Measurements from ENCODE around the gene JMJD7. TPM values are rescaled to one million over a fixed set of nuclear protein-coding genes. Genes with fewer than 3 reads are reported as not detected.

Gene JMJD7
- total RNA-seq, 1 experiment from 2014 or later, result 13.2 TPM

DNA sequence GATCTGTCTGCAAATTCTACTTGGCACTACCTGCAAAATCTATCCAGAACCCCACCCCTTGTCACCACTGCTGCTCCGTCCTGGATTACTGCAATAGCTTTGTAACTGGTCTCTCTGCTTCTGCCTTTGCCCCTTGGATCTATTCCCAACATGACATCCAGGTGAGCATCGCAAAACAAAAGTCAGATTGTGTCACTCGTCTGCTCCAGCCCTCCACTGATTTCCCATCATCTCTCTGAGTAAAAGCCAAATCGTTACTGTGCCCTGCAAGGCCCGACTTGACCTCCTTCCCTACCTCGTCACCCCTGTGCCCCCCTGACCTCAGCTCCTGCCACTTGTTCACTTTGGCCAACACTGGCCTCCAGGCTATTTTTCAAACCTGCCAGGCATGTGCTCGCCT lies 56.6 kb downstream of the JMJD7 start:
- ATAC-seq (no peak), DNase-seq (ENCODE audit: low read depth, low spot score) (no peak)
- in situ Hi-C loops (cut with HindIII; ENCODE audit: low pct_unique_long_range_greater_than_20kb, low sequenced_read_pairs) (no loop called here), intact Hi-C loops (cut with micrococcal nuclease; ENCODE audit: unreplicated experiment) (no loop called here)
- Histone ChIP-seq H3K36me3 (ENCODE audit: control insufficient read depth, insufficient read depth, low read length) (no peaks in the 10 kb centered on the region), H3K27ac (ENCODE audit: low read length) (no peak overlapping the region), H3K9me3 (ENCODE audit: control insufficient read depth, insufficient read depth, low read depth, low read length) (no peaks in the 10 kb centered on the region), H3K27me3 (ENCODE audit: control insufficient read depth, insufficient read depth, low read length) (no peaks in the 10 kb centered on the region), H3K4me3 (ENCODE audit: low read depth in 2 of 2, low read length in 2 of 2) (no peak overlapping the region), H3K4me1 (ENCODE audit: control insufficient read depth, insufficient read depth, low read length) (no peaks in the 10 kb centered on the region)
- no TSS peak for BruUV-seq (replicated peaks)
- ChIA-PET CTCF (no interaction called here), POLR2A (no interaction called here)
- TF ChIP-seq POLR2AphosphoS5 (IDR thresholded peaks at IDR 0.05; ENCODE audit: low read depth, low read length) (no peak), TCF7L2 (IDR thresholded peaks at IDR 0.05; ENCODE audit: low read depth, low read length) (no peak), SIN3A (IDR thresholded peaks at IDR 0.05; ENCODE audit: borderline replicate concordance, insufficient read depth, low read depth, low read length) (no peak)
- TF ChIP-seq, protein P1, sequence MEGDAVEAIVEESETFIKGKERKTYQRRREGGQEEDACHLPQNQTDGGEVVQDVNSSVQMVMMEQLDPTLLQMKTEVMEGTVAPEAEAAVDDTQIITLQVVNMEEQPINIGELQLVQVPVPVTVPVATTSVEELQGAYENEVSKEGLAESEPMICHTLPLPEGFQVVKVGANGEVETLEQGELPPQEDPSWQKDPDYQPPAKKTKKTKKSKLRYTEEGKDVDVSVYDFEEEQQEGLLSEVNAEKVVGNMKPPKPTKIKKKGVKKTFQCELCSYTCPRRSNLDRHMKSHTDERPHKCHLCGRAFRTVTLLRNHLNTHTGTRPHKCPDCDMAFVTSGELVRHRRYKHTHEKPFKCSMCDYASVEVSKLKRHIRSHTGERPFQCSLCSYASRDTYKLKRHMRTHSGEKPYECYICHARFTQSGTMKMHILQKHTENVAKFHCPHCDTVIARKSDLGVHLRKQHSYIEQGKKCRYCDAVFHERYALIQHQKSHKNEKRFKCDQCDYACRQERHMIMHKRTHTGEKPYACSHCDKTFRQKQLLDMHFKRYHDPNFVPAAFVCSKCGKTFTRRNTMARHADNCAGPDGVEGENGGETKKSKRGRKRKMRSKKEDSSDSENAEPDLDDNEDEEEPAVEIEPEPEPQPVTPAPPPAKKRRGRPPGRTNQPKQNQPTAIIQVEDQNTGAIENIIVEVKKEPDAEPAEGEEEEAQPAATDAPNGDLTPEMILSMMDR (IDR thresholded peaks at IDR 0.05), result no peak
- TF ChIP-seq, protein P2, sequence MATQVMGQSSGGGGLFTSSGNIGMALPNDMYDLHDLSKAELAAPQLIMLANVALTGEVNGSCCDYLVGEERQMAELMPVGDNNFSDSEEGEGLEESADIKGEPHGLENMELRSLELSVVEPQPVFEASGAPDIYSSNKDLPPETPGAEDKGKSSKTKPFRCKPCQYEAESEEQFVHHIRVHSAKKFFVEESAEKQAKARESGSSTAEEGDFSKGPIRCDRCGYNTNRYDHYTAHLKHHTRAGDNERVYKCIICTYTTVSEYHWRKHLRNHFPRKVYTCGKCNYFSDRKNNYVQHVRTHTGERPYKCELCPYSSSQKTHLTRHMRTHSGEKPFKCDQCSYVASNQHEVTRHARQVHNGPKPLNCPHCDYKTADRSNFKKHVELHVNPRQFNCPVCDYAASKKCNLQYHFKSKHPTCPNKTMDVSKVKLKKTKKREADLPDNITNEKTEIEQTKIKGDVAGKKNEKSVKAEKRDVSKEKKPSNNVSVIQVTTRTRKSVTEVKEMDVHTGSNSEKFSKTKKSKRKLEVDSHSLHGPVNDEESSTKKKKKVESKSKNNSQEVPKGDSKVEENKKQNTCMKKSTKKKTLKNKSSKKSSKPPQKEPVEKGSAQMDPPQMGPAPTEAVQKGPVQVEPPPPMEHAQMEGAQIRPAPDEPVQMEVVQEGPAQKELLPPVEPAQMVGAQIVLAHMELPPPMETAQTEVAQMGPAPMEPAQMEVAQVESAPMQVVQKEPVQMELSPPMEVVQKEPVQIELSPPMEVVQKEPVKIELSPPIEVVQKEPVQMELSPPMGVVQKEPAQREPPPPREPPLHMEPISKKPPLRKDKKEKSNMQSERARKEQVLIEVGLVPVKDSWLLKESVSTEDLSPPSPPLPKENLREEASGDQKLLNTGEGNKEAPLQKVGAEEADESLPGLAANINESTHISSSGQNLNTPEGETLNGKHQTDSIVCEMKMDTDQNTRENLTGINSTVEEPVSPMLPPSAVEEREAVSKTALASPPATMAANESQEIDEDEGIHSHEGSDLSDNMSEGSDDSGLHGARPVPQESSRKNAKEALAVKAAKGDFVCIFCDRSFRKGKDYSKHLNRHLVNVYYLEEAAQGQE (IDR thresholded peaks at IDR 0.05; ENCODE audit: insufficient read depth in 1 of 2, low read depth in 2 of 2, low read length in 1 of 2), result no peak

DNA sequence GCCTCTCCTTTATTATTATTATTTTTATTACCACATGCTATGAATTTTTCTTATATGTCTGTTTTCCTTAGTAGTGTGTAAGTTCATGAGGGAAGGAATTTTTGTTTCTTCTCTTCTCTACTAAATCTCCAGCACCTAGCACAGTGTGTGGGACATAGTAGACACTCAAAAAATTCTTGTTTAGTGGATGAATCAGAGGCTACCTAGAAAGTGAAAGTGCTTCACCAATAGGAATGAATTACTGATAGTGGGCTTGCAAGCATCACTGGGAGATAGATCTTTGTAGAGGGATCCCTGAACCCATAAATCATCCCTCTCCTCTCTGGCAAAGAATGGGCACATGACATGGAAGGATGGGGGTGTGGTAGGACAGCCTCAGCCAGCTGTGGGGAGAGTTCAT lies 57.4 kb downstream of the JMJD7 start:
- H3K27me3 ChIP-seq (ENCODE audit: control insufficient read depth, insufficient read depth, low read length), result no peaks in the 10 kb centered on the region
- ATAC-seq (no peak), DNase-seq (ENCODE audit: low read depth, low spot score) (no peak)
- TF ChIP-seq, protein P2 (IDR thresholded peaks at IDR 0.05; ENCODE audit: insufficient read depth in 1 of 2, low read depth in 2 of 2, low read length in 1 of 2), result no peak
- TF ChIP-seq POLR2AphosphoS5 (IDR thresholded peaks at IDR 0.05; ENCODE audit: low read depth, low read length), result no peak
- no peak for TF ChIP-seq SIN3A (IDR thresholded peaks at IDR 0.05; ENCODE audit: borderline replicate concordance, insufficient read depth, low read depth, low read length)
- TF ChIP-seq TCF7L2 (IDR thresholded peaks at IDR 0.05; ENCODE audit: low read depth, low read length), result no peak
- TF ChIP-seq, protein P1 (IDR thresholded peaks at IDR 0.05), result no peak
- no peaks in the 10 kb centered on the region for H3K4me1 ChIP-seq (ENCODE audit: control insufficient read depth, insufficient read depth, low read length)
- intact Hi-C loops (cut with micrococcal nuclease; ENCODE audit: unreplicated experiment), result no loop called here
- in situ Hi-C loops (cut with HindIII; ENCODE audit: low pct_unique_long_range_greater_than_20kb, low sequenced_read_pairs), result no loop called here
- CTCF ChIA-PET, result no interaction called here
- no peaks in the 10 kb centered on the region for H3K9me3 ChIP-seq (ENCODE audit: control insufficient read depth, insufficient read depth, low read depth, low read length)
- H3K36me3 ChIP-seq (ENCODE audit: control insufficient read depth, insufficient read depth, low read length), result no peaks in the 10 kb centered on the region
- no peak overlapping the region for H3K4me3 ChIP-seq (ENCODE audit: low read depth in 2 of 2, low read length in 2 of 2)
- BruUV-seq (replicated peaks), result no TSS peak
- POLR2A ChIA-PET, result no interaction called here
- no peak overlapping the region for H3K27ac ChIP-seq (ENCODE audit: low read length)
